DMS153 treated with DMSO at 0.1 percent for 48 hours (cell line): Measurements from ENCODE around the gene IRX4.

ENCODE experiments used
- DNase-seq: peaks from one replicate; lab custom pipeline; 2025; ENCODE audit not compliant: unreplicated experiment; lab: John Stamatoyannopoulos, UW

Gene IRX4

DNA sequence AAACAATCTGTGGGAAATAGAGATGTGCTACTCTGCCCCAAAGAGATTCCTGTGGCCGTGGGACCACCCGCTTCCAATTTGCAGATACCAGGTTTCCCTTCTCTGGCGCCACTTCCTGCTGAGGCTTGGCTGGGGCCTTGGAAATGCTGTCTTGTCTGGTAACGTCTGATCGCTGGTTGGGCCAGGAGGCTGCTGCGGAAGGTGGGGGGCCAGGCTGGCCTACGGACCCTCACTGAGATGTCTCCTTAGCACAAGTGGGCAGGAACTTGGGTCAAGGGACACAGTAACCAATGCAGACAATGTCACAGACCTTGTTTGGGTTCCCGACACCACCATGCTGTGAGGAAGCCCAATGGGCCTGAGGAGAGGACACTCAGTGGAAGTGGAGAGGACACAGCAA is 31.7 kb upstream of the IRX4 start:
- DNase-seq = no peak

DNA sequence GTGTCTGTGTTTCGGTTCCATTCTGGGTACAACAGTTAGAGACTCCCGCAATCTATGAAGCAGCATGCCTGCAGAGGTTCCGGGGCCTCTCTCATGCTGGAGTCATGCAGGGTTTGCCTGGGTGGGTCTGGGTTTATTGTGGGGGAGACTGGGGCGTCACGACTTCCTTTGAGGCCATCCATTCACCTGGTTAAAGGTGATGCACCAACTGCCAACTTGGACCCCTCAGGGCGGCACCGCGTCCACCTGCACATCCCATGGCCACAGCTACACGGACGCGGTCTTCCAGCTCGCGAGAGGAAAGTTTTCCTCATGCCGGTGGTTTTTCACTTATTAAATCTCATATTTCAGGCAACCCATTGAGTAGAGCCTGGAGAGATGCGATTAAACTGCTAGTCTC is 30.9 kb upstream of the IRX4 start:
- no peak for DNase-seq

DNA sequence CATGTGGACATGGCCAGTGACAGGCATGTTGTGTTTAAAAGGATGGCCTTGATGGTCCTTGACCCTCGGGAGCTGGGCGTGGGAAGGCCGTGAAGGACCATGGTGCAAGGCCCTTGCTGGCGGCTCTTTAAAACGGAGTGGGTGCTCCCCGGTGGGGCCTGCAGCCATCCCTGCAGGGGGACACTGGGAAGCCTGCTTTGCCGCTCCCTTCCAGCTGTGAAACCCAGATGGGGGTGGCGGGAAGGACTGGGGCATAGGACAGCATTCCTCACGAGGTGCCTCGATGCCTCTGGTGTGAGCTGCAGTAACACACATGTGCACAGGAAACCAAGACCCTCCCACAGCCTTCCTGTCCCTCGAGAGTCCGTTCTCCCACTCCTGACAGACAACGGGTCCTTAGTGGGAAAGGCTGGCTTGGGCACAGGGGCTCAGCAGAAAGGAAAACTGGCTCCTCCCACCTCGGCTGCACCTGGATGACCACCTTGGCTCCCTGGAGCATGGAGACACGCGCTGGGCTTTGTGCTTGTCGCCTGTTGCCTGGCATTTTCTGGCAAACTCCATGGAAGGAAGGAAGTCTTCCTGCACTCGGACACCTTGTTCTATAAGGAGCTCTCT is 30.3 kb upstream of the IRX4 start:
- no peak for DNase-seq

DNA sequence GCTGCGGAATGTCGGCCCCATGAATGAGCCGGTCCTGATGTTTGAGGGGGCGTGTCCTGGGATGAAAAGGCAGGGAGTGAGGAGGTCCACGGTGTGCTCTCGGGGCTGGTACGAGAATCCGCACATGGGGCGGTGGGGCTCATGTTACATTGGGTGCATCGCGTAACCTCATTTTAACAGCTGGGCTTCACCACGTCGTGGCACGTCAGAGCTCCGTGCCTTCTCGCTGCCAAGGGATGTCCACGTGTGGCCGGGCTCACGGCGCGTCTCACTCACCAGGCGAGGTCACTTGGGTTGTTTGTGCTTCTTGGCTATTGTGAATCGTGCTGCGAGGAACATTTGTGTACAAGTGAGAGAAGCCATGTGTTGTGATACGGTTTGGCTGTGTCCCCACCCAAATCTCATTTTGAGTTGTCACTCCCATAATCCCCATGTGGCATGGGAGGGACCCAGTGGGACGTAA is 29.1 kb upstream of the IRX4 start:
- DNase-seq = no peak

DNA sequence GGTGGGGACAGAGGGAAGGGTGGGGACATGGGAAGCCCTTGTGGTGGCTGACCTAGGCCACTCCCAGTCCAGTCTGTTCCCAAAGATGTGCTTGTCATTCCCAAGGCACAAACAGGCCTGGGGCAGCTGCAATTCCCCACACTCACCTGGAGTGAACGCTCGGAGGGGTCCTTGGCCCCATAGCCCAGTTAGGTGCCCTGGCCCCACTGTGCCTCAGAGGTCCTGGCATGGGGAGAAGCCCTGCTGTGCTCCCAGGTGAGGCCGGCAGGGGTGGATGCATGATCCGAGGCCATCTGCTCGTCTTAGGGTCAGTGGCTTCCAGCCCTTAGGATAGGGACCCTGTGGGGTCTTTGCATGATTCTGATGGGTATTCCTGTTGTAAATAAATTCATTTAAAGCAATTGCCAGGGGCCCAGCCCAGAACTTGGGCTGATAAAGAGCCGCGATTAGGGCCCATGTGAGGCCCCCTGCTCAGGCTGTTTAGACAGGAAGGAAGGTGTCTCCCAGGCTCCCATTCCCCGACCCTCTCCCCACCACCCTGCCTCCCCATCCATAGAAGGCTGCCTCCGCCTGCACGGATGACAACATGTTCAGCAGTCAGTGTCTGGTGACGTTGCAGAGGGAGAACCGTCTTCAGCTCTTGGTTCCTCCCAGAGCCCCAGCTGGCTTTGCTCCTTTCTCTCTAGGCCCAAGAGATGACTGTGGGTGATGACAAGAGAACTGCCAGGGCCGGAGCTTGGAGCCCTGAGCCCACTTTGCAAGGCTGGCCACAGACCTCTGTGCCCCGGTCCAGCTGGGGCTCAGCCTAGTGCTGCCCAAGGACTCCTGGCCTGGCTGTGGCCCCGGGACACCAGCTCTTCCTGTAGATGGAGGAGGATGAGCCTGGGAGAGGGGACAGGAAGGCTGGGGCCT is 28.4 kb upstream of the IRX4 start:
- DNase-seq = no peak

DNA sequence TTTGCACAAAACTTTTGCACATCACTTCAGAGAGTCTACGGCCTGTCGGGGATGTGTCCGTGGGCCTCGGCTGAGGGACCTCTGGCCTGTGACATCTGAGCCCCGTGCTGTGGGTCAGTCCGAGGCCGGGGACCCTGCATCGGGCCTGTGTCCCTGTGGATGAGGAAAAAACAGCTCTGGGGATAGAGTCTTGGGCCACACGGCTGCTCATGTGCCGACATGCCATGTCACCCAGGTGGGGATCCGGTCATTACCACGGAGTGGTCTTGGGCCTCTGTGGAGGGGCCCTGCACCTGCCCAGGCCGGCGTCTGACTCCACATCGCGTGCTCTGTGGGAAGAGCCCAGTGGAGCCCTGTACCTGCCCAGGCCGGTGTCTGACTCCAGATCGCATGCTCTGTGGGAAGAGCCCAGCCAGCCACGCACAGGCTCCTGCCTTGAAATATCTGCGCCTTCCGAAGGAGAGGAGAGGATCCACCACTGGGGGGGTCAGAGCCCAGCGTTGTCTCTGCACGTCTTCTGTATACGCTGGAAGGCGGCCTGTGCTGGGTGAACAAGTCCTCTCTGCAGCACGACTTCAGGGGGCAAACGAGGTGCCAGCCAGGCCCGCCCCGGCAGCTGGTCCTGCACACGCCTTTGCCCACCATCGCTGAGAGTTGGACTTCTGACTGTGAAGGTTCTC is 27.5 kb upstream of the IRX4 start:
- no peak for DNase-seq

DNA sequence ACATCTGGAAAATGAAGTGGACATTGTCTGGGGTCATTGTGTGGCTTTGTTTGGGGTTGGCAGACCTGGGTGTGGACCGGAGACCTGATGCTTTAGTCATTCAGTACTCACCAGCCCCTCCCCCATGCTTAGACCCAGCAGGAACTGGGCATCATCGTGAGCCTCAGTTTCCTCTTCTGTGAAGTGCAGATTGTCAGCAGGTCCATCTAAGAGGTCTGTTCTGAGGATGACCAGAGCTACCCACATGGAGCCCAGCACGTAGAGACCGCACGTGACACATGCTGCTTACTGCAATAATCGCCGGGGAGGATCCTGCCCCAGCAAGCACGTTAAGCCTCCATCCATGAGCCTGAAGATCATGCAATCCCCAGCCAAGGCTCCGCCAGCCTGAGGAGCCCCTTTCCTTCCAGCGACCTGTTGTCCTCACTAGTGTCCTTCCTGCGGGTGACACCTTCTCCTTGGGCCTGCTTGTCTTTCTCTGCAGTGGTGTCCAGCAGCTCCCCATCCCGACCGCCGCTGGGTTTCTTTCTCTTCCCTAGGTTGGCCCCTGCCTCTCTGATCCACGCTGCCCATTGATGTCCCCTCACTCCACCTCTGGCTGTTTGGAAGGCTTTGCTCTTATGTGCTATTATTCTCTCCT is 26.7 kb upstream of the IRX4 start:
- DNase-seq = no peak

DNA sequence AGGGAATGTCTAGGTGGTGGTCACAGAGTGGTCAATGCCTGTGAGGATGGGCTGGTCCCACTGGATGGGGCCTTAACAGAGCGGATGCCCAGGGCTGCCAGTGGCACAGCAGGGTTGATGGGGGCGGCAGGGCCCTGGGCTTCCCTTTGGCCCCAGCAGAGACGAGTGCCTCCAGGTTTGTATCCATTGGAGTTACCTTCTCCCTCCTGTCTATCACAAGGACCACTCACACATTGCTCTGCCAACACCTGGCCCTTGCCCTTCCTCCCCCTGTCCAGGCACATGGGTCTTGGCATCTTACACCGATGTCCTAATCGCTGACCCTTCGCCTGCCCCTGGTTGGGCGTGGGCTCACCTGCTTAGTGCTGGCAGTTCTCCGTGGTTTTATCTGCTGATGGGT is 26.2 kb upstream of the IRX4 start:
- DNase-seq = no peak

DNA sequence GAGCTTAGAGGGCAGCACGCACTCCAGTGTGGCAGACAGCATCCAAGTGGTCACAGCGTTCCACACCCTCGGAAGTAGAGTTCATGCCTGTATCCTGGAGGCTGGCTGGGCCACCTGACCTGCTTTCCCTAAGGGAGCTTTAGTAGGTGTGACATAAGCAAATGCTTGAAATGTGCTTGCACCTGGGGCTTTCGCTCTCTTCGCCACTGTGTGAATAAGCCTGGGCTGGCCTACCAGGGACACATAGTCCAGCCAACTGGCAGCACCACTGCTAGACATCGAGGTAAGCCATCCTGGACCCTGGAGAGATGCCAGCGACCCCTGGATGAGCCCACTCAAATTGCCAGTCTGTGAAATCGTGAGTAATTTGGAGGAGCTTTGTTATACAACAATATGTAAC is 24.9 kb upstream of the IRX4 start:
- no peak for DNase-seq

DNA sequence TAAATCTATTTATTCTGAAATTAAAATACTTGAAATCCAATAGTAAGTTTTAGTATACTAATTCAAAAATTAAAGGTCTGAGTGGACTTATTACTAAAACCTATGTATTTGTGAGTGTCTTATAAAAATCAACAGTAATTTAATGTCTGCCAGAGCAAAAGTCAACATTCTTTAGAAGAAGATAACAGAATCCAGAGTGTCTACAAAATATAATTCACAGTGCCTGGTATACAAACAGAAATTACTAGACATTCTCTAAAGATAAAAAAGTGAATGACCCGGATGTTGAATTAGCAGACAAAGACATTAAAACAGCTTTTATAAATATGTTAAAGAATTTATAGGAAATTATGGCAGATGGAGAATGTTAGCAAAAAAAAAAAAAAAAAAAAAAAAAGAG is 22.4 kb upstream of the IRX4 start:
- no peak for DNase-seq

DNA sequence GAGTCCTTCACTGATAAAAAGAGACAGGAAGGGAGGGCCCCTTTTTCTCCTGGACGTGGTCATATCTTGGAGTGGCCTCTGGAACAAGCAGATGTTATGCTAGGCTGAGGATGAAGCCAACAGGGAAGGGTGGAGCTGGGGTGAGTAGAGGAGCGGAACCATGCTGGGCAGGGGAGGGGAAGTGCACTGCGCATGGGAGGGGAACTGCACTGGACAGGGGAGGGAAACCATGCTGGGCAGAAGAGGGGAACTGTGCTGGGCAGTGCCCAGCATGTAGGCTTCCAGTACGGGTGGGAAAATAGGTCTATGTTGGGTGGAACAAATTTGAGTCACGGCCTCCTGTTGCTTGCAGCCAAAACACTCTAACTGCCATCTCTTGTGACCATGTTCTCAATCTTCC is 19.3 kb upstream of the IRX4 start:
- DNase-seq = no peak

DNA sequence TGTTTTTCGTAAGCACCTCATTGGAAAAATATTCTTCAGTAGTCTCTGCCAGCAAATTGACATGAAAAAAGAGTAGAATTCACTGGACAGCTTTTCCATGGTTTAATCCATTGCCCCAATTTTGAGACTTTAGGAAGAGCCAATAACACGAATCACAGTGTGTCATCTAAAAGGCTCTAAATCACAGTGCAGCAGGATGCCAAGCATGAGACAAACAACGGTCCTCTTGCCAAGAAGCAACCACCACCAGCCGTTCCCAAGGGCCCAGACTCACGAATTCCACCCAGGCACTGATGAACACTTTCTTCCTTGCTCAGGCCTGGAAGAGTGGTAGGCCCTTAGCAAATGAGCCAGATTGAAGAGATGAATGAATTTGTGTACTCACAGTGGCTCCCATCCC is 18.3 kb upstream of the IRX4 start:
- no peak for DNase-seq

DNA sequence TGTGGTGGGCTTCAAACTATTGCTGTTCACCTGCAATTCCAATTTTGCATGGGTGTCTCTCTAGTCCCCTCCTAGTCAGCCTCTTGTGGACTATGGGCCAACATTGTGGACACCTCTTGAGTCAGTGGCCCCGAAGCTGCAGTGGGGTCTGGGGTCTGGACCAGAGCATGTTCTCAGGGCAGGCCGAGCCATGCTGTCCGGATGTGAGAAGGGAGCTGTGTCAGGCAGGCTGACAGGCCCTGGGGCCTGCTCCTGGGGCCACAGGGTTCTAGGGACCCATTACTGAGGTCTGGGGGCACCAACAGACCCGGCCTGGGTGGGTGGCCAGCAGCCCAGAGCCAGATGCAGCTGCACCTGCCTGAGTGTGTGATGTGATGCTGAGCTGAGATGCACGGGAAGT is 16.5 kb upstream of the IRX4 start:
- no peak for DNase-seq

DNA sequence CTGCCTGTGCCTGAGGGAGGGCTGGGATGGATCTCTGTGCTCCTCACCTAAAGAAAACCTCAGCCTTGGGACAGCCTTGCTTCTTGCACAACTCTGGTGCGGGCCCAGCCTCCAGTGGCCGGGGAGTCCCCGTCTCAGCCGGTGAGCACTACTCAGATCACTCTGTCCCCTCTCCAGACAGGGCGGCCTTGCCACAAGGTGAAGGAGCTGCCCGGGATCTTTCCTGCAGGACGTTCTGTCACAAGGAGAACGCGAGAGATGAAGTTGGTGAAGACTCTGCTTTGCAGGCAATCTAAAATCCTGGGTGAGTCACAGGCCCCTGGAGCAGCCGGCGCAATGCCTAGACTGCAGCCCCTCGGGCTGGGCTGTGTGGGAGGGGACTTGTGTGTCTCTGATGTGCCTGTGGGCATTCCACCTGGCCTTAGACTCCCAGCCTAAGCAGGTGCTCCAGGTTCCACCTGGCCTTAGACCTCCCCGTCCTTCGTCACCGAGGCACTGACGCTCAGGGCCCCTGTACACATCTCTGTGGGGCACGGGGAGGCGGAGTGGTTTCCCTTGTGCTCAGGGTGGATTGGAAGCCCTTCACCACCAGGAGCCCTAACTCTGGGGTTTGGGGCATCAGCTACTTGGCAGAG is 15.2 kb upstream of the IRX4 start:
- DNase-seq = no peak

DNA sequence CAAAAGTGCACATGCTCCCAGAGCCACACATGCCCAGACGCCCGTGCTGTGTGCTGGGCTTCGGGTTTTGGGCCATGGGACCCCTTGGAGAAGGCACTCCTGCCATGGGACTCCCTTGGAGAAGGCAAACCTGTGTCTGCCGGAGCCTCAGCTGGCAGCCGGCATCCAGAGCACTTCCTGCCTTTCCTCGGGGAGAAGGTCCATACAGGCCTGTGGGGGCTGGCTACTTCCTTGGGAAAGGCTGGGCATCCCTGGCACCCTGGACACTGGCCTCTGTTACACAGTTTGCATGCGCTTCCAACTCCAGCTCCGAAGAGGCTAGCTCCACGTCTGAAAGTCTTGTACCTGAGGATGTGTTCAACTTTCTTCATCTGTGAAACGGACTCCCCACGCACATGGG is 14.7 kb upstream of the IRX4 start:
- no peak for DNase-seq

DNA sequence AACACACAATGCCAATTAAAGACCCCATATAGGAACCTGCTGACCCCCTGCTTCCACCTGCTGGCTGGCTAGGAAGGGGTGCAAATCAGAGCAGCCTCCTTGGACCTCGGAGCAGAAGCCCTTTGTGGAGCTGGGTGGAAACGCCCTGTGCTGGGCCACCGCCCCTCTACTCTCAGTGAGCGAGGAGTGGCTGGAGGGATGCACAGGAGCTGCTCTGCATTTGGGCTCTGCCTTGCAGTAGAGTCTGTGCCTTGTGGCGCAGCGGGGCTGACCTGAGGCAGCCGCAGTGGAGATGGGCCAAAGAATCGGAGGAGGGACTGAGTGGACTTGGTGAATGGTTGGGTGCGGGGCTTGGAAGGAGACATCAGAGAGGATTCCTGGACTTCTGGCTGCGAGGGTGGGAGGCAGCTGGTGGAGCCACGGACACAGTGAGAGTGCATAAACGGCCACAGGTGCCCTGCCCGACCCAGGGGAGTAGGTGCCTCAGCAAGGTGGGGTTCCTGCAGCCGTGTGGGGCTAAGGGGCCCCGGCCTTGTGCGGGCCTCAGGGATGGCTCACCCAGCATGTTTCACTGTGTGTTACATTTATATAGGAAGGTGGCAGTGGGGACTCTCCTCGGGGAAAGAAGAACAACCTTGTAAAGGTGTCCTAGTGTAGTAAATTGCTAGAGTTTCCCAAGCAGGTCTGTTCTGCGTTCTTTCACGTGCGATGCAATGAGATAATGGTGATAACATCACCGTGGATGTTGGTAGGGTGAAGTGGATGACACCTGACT is 14.1 kb upstream of the IRX4 start:
- DNase-seq = no peak

DNA sequence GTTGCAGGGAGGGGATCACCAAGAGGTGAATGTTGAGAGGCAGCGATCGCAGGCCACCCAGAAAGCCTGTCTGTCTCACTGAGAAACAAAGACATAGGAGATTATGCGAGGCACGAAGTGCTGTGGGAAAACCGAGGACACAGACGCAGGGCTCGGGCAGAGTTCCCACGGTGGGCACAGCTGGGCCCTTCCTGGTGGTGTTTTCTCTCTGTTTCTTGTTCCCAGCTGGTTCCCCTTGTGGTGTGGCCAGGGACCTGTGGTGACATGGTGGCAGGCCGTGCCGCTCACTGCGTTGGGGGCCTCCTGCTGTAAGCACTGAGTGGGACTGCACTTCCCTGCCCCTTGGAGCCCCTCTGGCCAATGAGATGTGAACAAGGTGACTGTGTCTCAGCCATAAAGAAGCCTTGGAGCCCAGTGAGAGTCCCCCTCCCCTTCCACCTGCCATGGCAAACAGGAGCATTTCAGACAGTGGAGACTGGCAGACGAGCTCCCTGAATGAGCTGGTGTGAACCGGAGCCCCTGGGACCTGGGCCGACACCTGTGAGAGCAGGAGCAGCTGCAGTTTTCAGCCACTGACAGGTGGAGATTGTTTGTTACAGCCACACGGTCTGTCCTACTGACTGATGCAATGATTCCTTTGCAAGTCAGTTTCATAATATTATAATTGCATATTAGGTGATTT is 13.2 kb upstream of the IRX4 start:
- no peak for DNase-seq

DNA sequence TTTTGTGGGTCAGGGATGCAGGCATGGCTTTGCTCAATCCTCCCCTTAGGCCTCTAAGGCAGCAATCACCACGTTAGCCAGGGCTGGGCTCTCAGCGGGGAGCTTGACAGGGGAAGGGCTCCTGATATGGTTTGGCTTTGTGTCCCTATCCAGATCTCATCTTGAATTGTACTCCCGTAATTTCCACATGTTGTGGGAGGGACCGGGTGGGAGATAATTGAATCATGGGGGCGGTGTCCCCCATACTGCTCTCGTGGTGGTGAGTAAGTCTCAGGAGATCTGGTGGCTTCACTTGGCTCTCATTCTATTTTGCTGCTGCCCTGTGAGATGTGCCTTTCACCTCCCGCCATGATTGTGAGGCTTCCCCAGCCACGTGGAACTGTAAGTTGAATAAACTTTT is 11.5 kb upstream of the IRX4 start:
- DNase-seq = no peak

DNA sequence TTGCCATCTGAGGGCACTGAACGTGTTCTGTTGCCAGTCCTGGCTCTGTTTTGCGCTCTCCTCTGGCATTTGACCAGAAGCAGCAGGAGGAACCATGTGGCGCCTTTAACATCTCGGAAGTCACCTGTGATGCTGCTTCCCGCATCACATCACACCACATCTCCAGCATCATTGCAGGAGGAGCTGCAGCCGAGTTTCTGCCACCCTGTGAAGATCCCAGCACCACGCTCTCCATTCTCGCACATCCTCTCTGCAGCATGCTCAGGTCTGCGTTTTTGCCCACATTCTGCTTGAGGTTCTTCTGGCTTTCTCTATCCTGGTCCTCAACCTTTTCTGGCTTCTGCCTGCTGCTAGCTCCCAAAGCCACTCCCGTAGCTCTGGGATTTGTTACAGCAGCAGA is 11.0 kb upstream of the IRX4 start:
- DNase-seq = no peak
